HG03442 (cell line): Measurements from ENCODE around the gene CCNJL.
A peak's percentile ranks its signal among the peaks of the same experiment; 100 is the strongest.
"Not testable (repeated sequence)": the region's sequence is repeated elsewhere in the genome, so short reads cannot be mapped to it uniquely, and the experiment has no call there.

Experiments
- ATAC-seq: cut with Tn5 transposase; IDR thresholded peaks from one replicate; pipeline ENCODE4 v1.9.1; 2021; ENCODE audit warnings: mild to moderate bottlenecking, moderate library complexity; ENCODE audit not compliant: unreplicated experiment

Gene CCNJL

GRCh38 chr5:160266044-160266443, 46.3 kb downstream of the CCNJL start:
- ATAC-seq: no peak

GRCh38 chr5:160263326-160263855, 49.0 kb downstream of the CCNJL start:
- no peak for ATAC-seq

GRCh38 chr5:160262151-160263074, 50.0 kb downstream of the CCNJL start:
- ATAC-seq: no peak

- no peak for ATAC-seq
Measured at GRCh38 chr5:160260881-160261815, 51.2 kb downstream of the CCNJL start.

- ATAC-seq: no peak
Measured at GRCh38 chr5:160260006-160260775, 52.2 kb downstream of the CCNJL start.

- ATAC-seq: no peak
Measured at GRCh38 chr5:160259341-160259740, 53.0 kb downstream of the CCNJL start.

- ATAC-seq: no peak
Measured at GRCh38 chr5:160254706-160255105, 57.7 kb downstream of the CCNJL start.

GRCh38 chr5:160253441-160253840, 58.9 kb downstream of the CCNJL start:
- ATAC-seq: no peak

GRCh38 chr5:160252916-160253315, 59.4 kb downstream of the CCNJL start:
- no peak for ATAC-seq

GRCh38 chr5:160251406-160252155, 60.8 kb downstream of the CCNJL start:
- no peak for ATAC-seq

GRCh38 chr5:160250826-160251225, 61.5 kb downstream of the CCNJL start:
- ATAC-seq: no peak

- no peak for ATAC-seq
Measured at GRCh38 chr5:160250226-160250625, 62.1 kb downstream of the CCNJL start.

GRCh38 chr5:160249570-160249969, 62.8 kb downstream of the CCNJL start:
- not testable (repeated sequence) for ATAC-seq

- no peak for ATAC-seq
Measured at GRCh38 chr5:160245506-160246086, 66.8 kb downstream of the CCNJL start.

- no peak for ATAC-seq
Measured at GRCh38 chr5:160242145-160242544, 70.2 kb downstream of the CCNJL start.

- ATAC-seq: no peak
Measured at GRCh38 chr5:160240350-160240749, 72.0 kb downstream of the CCNJL start.

GRCh38 chr5:160237571-160238093, 74.7 kb downstream of the CCNJL start:
- no peak for ATAC-seq

GRCh38 chr5:160235731-160236130, 76.6 kb downstream of the CCNJL start:
- no peak for ATAC-seq

- peak; percentile 44 for ATAC-seq
Measured at GRCh38 chr5:160233215-160233614, 79.1 kb downstream of the CCNJL start.
